K562 (cell line): ENCODE results near the gene KMT2D. TPM values are rescaled to one million over a fixed set of nuclear protein-coding genes. Genes with fewer than 3 reads are reported as not detected.

Experiments
- BACH1 ChIP-seq: fragments of 200-800 bp; sonication (Bioruptor generic); IDR thresholded peaks from 2 replicates; pipeline ENCODE4 v1.6.1; 2016; ENCODE audit warnings: missing genetic modification characterization, missing compliant biosample characterization
- BRF1 ChIP-seq: IDR thresholded peaks from 3 replicates; pipeline ENCODE4 v1.6.1; 2011; ENCODE audit warnings: borderline replicate concordance, mild to moderate bottlenecking; ENCODE audit not compliant: insufficient read length; ENCODE audit errors: extremely low read depth
- CCAR2 ChIP-seq: fragments of 200-400 bp; formaldehyde crosslinking; IDR thresholded peaks from 2 replicates; pipeline ENCODE4 v1.6.1; 2017; ENCODE audit warnings: mild to moderate bottlenecking, low read depth, low read length
- ELF4 ChIP-seq: fragments of 450-650 bp; formaldehyde crosslinking; IDR thresholded peaks from 2 replicates; pipeline ENCODE4 v1.4.0; 2022; ENCODE audit warnings: missing genetic modification characterization
- HNRNPH1 ChIP-seq: fragments of 200-400 bp; formaldehyde crosslinking; optimal IDR thresholded peaks from 2 replicates; pipeline ENCODE3; 2017; ENCODE audit warnings: low read depth, mild to moderate bottlenecking, low read length, moderate library complexity
- NFE2L1 ChIP-seq: fragments of 450-650 bp; IDR thresholded peaks from 2 replicates; pipeline ENCODE4 v1.6.1; 2016; ENCODE audit warnings: missing genetic modification characterization, low read depth, mild to moderate bottlenecking, missing compliant biosample characterization, moderate library complexity, borderline replicate concordance
- POU5F1 ChIP-seq: fragments of 150-350 bp; IDR thresholded peaks from 2 replicates; pipeline ENCODE4 v1.6.1; 2014; ENCODE audit warnings: borderline replicate concordance, low read length, low read depth, mild to moderate bottlenecking; ENCODE audit not compliant: partially characterized antibody
- SETDB1 ChIP-seq: IDR thresholded peaks from one replicate; pipeline ENCODE4 v1.6.1; 2012; ENCODE audit warnings: low read length, control low read depth, inconsistent platforms
- SRSF9 ChIP-seq: fragments of 200-400 bp; formaldehyde crosslinking; IDR thresholded peaks from 2 replicates; pipeline ENCODE4 v1.6.1; 2017; ENCODE audit warnings: low read depth, low read length, borderline replicate concordance
- TRIM25 ChIP-seq: fragments of 450-650 bp; IDR thresholded peaks from 2 replicates; pipeline ENCODE4 v1.7.0; 2016; ENCODE audit warnings: borderline replicate concordance
- polyA plus RNA-seq, 8 experiments: library from polyadenylated mRNA; depleted of rRNA in 4 of 8; stranded (reverse) in 5 of 8; unstranded in 3 of 8; fragments of >200 nt; fragmentation: Nextera tagmentation in 2 of 8; fragmentation: Illumina TruSeq in 1 of 8; extraction: Ambion mirVana in 2 of 8; extraction: Trizol in 1 of 8; gene quantifications; 2 replicates each; pipeline versions ENCODE4 v1.2.1 to v1.2.3, GENCODE V29; 2011 to 2014; ENCODE audit warnings: inconsistent platforms in 1 of 8, missing spikeins in 1 of 8
- total RNA-seq, 7 experiments: library from RNA; depleted of rRNA in 6 of 7; stranded (reverse); fragments of >200 nt in 6 of 7; fragmentation: Illumina TruSeq in 2 of 7; extraction: Trizol in 2 of 7; gene quantifications; 2 replicates each; pipeline versions ENCODE4 v1.2.1 to v1.2.3, GENCODE V29; 2011 to 2021; ENCODE audit warnings: low replicate concordance in 1 of 7
- TF ChIP-seq, protein P1 (sequence below): sonication (generic); IDR thresholded peaks from 2 replicates; pipeline ENCODE4 v1.6.1; 2016

KMT2D gene
- total and polyA plus RNA-seq, 9 of the 15 experiments (the other 6 are each of a cell fraction or from before 2014, with no cell fraction given), result 0.22 to 93.7 (median 13.7) TPM

DNA sequence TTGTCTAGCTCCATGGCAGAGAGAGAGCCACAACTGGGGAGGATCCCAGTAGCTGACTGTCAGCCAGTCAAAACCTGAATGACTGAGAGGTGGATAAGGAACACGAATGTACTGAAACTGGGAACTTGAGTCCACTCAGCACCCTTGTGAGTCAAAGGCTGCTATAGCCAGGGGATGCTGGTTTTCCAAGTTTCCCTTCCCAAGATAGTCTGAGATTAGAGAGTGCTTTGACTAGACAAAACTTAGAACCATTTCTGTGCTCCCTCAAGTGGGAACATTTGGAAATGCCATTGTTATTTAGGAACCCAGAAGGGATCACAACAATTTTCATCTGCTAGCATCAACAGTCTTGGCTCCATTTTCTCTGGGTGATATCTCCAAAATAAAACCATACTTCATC, 46.0 kb downstream of the KMT2D start (continued):
- no peak for TF ChIP-seq TRIM25
- no peak for TF ChIP-seq POU5F1
- no peak for TF ChIP-seq CCAR2
- no peak for TF ChIP-seq BRF1
- TF ChIP-seq BACH1 (tag), result no peak
- no peak for TF ChIP-seq SETDB1
- no peak for TF ChIP-seq NFE2L1 (tag)
- TF ChIP-seq ELF4 (CRISPR knock-in tag), result no peak
- TF ChIP-seq, protein P1, sequence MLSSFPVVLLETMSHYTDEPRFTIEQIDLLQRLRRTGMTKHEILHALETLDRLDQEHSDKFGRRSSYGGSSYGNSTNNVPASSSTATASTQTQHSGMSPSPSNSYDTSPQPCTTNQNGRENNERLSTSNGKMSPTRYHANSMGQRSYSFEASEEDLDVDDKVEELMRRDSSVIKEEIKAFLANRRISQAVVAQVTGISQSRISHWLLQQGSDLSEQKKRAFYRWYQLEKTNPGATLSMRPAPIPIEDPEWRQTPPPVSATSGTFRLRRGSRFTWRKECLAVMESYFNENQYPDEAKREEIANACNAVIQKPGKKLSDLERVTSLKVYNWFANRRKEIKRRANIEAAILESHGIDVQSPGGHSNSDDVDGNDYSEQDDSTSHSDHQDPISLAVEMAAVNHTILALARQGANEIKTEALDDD, result 0 out of 2 replicates have a peak, but pooled peaks have one; percentile 29
- no peak for TF ChIP-seq HNRNPH1
- TF ChIP-seq SRSF9, result no peak
